Ramos (cell line): ENCODE data around the gene SPINK1.
"Not testable (repeated sequence)": the region's sequence is repeated elsewhere in the genome, so short reads cannot be mapped to it uniquely, and the experiment has no call there.

Experiments
- in situ Hi-C: fragments of 300-500 bp; cut with MboI; formaldehyde crosslinking; loops from one replicate; pipeline ENCODE4 v1.14.3; 2022; ENCODE audit warnings: low sequenced_read_pairs; ENCODE audit not compliant: unreplicated experiment

The SPINK1 gene

DNA sequence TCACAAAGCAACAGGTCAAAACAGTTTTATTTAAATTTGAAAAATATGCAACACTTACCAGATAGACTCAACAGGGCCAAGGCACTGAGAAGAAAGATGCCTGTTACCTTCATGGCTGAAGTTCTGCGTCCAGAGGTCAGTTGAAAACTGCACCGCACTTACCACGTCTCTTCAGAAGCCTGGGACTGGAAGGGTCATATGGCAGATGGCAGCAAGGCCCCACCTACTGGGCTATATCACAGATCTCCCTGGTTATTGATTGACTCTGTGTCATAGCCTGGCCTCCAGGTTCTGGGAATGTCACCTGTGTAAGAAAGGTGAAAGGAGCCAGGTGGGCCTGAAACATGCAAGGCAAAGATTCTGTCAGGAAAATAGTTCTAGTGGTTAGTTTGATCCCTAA, at the start of gene SPINK1:
Gene SPINK1 (minus strand): TSS at position 207 of the 400 bp plus-strand sequence. CDS start 94 bp downstream, at position 113.
- in situ Hi-C loops = no loop called here

GRCh38 chr5:147880487-147880886, 49.0 kb upstream of the SPINK1 start:
- in situ Hi-C loops = no loop called here

DNA sequence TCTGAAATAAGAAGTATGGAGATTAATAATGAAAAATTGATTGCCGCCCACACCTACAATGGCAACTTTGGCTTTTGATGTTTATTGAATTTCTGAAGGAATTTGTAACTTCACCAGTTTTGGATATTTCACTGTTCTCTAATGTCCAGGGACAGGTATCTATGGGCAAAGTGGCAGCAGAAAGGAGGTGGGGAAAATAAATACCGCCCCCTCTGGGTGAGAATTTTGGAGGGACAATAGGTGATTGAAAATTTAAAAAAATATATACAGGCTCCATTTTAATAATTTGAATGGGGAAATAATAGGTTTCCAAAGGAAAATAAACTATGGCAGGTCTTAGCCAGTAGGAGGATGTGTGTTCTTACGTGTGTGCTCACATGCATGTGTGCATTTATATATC, 48.3 kb upstream of the SPINK1 start:
- in situ Hi-C loops = no loop called here

DNA sequence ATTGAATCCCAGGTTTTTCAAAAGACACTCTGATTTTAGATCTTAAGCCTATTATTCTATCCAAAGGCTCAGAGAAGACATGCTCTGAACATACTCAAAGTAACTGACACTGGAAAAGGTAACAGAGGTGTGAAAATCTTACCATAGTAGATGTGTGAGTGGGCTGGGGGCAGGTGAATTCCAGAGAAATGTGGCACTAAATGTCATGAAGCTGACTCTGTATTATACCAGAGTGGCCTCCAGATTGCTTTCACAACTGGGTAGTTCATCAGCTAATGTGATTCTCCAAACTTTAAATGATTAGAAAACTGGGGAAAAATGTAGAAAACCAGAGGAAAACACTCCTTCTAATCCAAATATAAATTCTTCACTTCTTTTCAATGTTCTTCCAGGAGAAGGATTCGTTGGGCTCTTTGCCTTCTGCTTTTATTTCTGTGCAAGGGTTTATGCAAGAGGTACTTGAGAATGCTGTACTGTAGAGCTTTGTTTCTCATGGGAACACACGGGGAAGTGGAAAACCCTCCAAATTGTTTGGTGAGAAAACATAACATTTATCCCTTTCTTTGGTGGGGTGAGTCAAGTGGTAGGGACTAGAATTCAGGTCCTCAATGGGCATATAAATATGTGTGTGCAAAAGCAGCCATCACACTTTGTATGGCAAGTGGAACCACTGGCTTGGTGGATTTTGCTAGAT, 46.7 kb upstream of the SPINK1 start, which contains the start of gene SCGB3A2:
Gene SCGB3A2 (plus strand): TSS at position 646 of the 694 bp plus-strand sequence. CDS start 93 bp downstream, outside the sequence.
- in situ Hi-C loops = no loop called here

DNA sequence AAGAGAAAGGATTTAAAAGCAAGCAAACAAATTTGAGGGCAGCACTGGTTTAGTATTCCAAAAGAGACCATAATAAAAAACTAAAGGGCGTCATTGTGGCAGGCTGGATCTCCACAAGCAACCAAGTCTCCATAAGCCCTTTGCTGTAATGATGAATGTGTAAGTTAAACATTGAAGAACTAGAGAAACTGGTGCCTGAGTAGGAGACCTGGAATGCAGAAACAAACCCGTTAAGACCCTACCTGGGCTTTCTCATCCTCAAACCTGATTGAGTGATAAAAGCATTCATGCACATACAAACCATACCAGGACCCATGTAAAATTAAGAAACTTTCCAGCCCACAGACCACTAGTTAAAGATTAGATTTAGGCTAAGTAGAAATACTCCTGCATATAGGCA, 45.2 kb upstream of the SPINK1 start:
- in situ Hi-C loops = no loop called here

DNA sequence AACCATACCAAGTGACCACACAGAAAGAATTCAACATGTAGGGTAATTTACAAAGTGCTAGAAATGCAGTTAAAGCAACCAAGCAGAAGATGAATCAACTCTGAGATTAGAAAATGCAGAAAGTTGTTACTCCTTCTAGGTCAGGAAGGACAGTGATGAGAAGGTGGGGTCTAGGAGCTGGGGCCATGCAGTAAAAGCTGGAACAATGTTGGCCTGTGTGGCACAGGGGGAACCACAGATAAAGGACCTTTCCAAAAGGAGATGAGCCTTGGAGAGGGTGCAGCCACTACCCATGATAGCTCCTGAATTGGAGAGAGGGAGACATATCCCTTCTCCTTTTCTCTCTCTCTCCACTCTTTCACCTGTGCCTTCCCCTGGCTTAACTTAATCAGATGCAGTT, 44.7 kb upstream of the SPINK1 start:
- in situ Hi-C loops = no loop called here

- in situ Hi-C loops = no loop called here
Observed at GRCh38 chr5:147874910-147875367, 43.5 kb upstream of the SPINK1 start.

DNA sequence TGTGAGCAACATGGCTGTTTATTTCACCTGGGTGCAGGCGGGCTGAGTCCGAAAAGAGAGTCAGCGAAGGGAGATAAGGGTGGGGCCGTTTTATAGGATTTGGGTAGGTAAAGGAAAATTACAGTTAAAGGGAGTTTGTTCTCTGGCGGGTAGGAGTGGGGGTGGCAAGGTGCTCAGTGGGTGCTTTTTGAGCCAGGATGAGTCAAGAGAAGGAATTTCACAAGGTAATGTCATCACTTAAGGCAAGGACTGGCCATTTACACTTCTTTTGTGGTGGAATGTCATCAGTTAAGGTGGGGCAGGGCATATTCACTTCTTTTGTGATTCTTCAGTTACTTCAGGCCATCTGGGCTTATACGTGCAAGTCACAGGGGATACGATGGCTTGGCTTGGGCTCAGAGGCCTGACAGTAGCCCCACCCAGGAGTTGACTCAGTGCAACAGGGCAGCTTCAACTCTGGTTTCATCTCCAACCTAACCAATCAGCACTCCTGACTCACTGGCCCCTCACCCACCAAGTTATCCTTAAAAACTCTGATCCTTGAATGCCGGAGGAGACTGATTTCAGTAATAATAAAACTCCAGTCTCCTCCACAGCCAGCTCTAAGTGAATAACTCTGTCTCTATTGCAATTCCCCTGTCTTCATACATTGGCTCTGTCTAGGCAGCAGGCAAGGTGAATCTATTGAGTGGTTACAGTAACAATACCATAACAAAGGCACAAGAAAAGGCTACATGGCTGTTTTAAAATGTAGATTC, 42.8 kb upstream of the SPINK1 start:
- in situ Hi-C loops = not testable (repeated sequence)

DNA sequence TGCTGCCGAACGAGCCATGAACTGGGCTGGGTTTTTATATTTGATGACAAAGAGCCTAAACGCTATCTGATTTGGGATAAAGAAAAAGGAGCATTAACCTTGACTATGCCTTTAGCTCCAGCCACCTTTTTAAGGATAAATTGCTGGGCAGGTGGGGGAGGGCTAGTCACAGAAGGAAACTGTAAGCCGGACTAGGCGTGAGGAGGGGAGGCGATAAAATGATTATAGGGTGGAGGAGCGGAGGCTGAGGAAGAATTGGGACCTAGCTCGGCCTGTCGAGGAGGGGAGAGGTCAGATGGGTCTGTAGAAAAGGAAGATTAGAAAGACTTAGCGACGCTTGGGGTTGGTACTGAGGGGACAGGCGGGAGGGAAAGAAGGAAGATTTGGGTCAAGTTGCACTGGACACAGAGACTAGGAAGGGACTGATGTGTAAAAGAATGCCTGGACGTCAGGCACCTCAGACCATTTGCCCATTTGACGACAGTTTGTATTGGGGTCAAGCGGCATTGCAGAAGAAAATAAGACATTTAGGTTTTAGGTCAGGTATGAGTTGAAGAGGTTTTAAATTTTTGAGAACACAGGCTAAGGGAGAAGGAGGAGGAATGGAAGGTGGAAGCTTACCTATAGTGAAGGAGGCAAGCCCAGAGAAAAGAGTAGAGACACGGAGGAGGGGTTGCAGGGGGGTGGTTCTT, 41.4 kb upstream of the SPINK1 start:
- in situ Hi-C loops = not testable (repeated sequence)

DNA sequence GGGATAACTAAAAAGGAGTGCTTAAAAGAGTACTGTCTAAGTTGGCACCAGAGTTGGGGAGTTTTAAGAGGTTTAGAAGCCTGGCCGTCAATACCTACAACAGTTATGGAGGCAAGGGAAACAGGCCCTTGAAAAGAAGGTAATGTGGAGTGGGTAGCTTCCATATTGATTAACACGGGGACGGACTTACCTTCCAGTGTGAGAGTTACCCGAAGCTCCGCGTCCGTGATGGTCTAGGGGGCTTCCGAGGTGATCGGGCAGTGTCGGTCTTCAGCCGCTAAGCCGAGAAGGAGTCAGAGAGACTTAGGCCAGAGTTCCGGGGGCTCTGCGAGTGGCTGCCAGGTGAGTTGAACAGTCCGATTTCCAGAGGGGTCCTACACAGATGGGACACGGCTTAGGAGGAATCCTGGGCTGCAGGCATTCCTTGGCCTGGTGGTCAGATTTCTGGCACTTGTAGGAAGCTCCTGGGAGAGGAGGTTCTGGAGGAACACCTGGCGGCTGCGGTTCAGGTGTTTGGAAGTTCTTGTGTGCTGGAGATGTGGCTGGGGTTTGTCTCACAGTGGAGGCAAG, 40.6 kb upstream of the SPINK1 start:
- in situ Hi-C loops = not testable (repeated sequence)

- in situ Hi-C loops = not testable (repeated sequence)
Observed at GRCh38 chr5:147869892-147870291, 38.4 kb upstream of the SPINK1 start.

DNA sequence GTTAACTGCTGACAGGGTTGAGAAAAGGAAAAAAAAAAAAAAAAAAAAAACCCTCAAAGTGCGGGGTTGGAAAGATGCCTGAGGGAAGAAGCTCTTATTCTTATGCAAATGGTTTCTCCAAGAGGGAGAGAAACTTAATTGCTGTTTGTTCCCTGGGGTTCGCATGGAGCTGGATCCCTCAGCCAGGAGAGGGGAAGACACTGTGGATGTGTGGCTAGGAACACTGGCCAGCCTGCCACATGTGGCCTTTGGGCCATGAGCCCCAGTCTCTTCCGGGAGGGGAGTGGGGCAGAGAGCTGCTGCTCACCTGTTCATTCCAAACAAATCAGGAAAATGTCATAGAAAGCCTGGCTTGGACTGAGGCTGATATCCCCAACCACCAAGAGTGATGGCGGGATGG, 37.6 kb upstream of the SPINK1 start:
- in situ Hi-C loops = no loop called here

- in situ Hi-C loops = no loop called here
Observed at GRCh38 chr5:147863454-147864158, 32.1 kb upstream of the SPINK1 start.

GRCh38 chr5:147860641-147861025, 29.2 kb upstream of the SPINK1 start:
- in situ Hi-C loops = no loop called here

- in situ Hi-C loops = no loop called here
Observed at GRCh38 chr5:147859962-147860640, 28.6 kb upstream of the SPINK1 start.

DNA sequence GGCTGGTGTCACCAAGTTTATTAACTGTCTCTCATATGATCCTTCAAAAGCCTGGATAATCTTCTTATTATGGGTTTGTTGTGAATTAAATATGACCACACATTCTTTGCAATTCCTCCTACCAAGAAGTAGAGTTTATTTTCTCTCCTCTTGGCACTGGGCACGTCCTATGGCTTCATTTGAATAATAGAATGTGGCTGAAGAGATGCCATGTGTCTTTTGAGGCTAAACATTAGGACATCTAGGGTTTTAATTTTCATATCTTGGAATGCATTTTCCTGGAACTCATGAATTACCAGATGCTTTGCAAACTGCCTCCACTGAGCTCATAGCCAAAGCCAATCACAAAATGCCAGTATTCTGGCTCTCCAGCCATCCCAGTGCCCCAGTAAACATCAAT, 27.1 kb upstream of the SPINK1 start:
- in situ Hi-C loops = no loop called here

DNA sequence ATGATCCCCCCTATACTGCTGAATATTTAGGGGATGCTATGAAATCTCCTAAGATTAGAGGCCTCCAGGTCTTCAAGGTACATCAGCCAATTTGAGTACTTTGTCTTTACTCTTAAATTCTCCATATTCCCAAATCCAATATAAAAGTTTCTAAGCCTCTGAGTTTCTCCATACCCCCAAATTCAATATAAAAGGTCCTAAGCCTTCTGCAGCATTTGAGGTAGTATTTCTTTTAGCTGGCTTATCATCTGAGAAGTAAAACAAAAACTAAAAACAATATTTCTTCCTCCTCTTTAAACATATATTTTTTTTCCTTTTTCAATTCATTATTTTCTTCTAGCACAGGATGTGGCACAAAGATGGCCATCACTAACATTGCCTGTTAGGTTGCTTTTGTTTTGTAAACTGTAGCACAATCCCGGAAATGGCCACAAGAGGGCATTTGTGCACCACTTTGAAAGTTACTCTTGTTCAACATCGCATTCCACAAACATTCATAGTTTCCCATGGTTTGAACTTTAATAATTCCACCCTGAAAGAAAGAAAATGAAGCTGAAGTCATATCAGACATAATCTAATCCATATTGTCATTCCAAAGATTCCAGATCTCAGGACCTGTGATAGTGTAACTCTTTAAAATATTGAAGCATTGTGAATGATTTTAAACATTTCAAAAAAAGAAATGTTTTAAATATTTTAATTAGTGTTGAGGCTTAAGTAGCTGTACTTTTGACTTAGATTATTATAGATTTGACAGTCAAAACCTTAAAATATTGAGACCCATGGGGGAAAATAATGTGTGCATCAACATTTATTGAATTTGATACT, 26.0 kb upstream of the SPINK1 start:
- in situ Hi-C loops = no loop called here

DNA sequence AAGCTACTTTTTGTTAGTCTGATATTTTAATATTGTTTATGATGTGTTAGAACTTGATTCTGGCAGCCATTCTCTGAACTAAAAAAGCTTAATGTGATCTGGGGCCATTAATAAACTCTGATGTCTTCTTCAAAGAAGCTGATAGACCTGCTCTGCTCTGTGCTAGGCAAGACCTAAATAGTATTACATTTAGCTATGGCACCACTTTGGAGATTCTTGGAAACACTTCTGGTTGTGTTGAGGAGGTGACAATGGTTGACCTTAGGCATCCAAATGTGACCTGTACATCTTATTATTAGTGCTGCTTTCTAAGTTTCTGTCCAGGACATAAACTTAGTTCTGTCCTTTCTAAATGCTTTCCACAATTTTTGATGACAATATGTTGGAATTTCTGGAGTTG, 25.3 kb upstream of the SPINK1 start:
- in situ Hi-C loops = no loop called here

DNA sequence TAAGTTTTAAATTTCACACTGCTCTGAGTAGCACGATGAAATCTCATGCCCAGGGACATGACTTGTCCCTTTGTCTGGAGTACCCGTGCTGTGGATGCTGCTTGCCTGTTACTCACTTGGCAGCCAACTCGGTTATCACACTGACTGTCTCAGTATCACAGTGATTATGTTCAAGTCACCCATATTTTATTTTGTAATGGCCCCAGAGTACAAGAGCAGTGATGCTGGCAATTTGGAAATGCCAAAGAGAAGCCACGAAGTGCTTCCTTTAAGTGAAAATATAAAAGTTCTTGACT, 24.3 kb upstream of the SPINK1 start:
- in situ Hi-C loops = no loop called here
